HuH-7 (cell line): ENCODE measurements around the gene MAP4K2.

Source experiments
- DNase-seq: peaks from one replicate; pipeline ENCODE4 v3.0.0; 2011; ENCODE audit warnings: low spot score

Gene MAP4K2

GRCh38 chr11:64767344-64768299 lies 35.4 kb downstream of the MAP4K2 start:
- DNase-seq = peak; percentile 53

- DNase-seq = no peak
Measured at GRCh38 chr11:64766881-64767280, 36.1 kb downstream of the MAP4K2 start.

- DNase-seq = no peak
Measured at GRCh38 chr11:64765851-64766665, 37.0 kb downstream of the MAP4K2 start.

- no peak for DNase-seq
Measured at GRCh38 chr11:64765291-64765850, 37.6 kb downstream of the MAP4K2 start.

DNA sequence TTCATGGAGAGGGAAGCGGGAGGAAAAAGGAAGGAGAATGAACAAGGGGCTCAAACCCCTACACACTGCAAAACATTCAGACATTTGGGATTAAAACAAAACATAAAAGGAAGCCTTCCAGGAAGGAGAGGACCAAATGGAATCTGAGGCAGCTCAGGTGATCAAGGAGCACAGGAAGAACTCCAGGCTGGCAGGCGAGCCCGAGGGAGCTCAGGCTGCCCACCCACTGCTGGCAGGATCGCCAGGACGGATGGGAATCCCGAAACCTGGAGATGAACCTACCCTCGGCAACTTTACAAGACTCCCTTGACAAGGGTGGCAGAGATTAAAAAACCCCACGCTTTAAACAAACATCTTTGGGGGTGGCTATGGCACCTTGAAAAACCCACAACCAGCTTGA lies 38.3 kb downstream of the MAP4K2 start:
- no peak for DNase-seq

- DNase-seq = no peak
Measured at GRCh38 chr11:64764040-64764611, 38.9 kb downstream of the MAP4K2 start.

GRCh38 chr11:64763526-64764039 lies 39.4 kb downstream of the MAP4K2 start:
- no peak for DNase-seq

- DNase-seq = no peak
Measured at GRCh38 chr11:64762674-64763525, 40.1 kb downstream of the MAP4K2 start.

DNA sequence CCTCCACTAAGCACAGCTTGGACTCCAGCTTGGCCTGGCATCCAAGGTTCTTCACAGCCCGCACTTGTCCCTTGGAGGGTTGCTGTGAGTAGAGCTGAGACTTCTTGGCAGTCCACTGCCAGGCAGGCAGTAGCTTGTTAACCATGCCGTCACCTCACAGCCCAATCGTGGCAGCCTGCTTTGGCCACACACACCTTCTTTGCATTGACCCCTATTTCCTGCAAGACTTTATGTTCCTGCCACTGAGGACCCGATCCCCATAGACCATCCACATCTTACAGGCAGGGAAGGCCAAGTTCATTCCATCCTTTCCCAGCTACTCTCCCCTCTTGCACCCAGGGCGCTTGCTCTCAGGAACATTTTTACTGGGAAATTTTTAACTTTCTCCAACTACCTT lies 40.7 kb downstream of the MAP4K2 start:
- no peak for DNase-seq

- no peak for DNase-seq
Measured at GRCh38 chr11:64760759-64761420, 42.1 kb downstream of the MAP4K2 start.

- no peak for DNase-seq
Measured at GRCh38 chr11:64759722-64760719, 43.0 kb downstream of the MAP4K2 start, which contains the start of gene PYGM. PYGM (minus strand) TSS chr11:64759974; CDS start chr11:64759898, 76 bp downstream.

- DNase-seq = no peak
Measured at GRCh38 chr11:64759131-64759721, 43.8 kb downstream of the MAP4K2 start.

- no peak for DNase-seq
Measured at GRCh38 chr11:64758330-64759079, 44.5 kb downstream of the MAP4K2 start.

- DNase-seq = no peak
Measured at GRCh38 chr11:64757549-64758329, 45.3 kb downstream of the MAP4K2 start.

GRCh38 chr11:64755681-64756361 lies 47.2 kb downstream of the MAP4K2 start:
- DNase-seq = no peak

GRCh38 chr11:64754919-64755662 lies 47.9 kb downstream of the MAP4K2 start:
- DNase-seq = no peak
